ENCODE data around the gene GNPDA1. TPM values are rescaled to one million over a fixed set of nuclear protein-coding genes. Genes with fewer than 3 reads are reported as not detected.

GNPDA1 gene
- polyA plus RNA-seq, 1 of the 3 experiments (the other 2 are of a cell fraction): 23.9 TPM

- POLR2A ChIA-PET: no interaction called here
- H3K27me3 ChIP-seq (ENCODE audit: insufficient read depth): no peaks in the 10 kb centered on the region
- H3K79me2 ChIP-seq (ENCODE audit: insufficient read depth): no peaks in the 10 kb centered on the region
- H3K9ac ChIP-seq: no peak overlapping the region
- H3K4me3 ChIP-seq (ENCODE audit: low read depth in 2 of 2, low read length in 1 of 2): no peak overlapping the region
- H4K20me1 ChIP-seq (ENCODE audit: insufficient read depth): no peaks in the 10 kb centered on the region
- peaks cover 0 to 12% of the 10 kb centered on the region in 2 experiments; a peak in 1 of 4 replicates for H3K4me1 ChIP-seq (ENCODE audit: control insufficient read depth in 1 of 2, insufficient read depth in 2 of 2, low read depth in 1 of 2, low read length in 1 of 2)
- WGBS (ENCODE audit: low lambda C conversion rate): 88% methylated on average over 1 of the region's 1 CpG
- H3K9me3 ChIP-seq: no peaks in the 10 kb centered on the region
- H3K27ac ChIP-seq (ENCODE audit: low read depth in 2 of 2, low read length in 1 of 2): no peak overlapping the region
- H3F3A ChIP-seq (replicated peaks; ENCODE audit: insufficient read depth): no peaks in the 10 kb centered on the region
- peaks cover 32 to 61% of the 10 kb centered on the region in 2 experiments for H3K36me3 ChIP-seq (replicated peaks in 1 of 2; ENCODE audit: control insufficient read depth in 1 of 2, insufficient read depth in 2 of 2, low read length in 1 of 2)
- no peak overlapping the region for H3K4me2 ChIP-seq
- DNase-seq: no peak
- H2AFZ ChIP-seq (ENCODE audit: low read depth): no peak overlapping the region
- CTCF ChIA-PET: interaction anchor here (0.7 to 10.7 kb wide), 5 partner anchors 16 to 139 kb away, joined by 3 to 158 read pairs (median 3); partner anchors contain the start of genes NDFIP1 and RNF14
- TF ChIP-seq EZH2phosphoT487 (IDR thresholded peaks at IDR 0.05; ENCODE audit: borderline replicate concordance, low read depth) (no peak), GATA2 (CRISPR knock-in tag; IDR thresholded peaks at IDR 0.05) (no peak), CTCF (IDR thresholded peaks at IDR 0.05) (no peak), TEAD4 (IDR thresholded peaks at IDR 0.05; ENCODE audit: borderline replicate concordance, insufficient read depth) (no peak), GABPA (IDR thresholded peaks at IDR 0.05; ENCODE audit: low read depth) (no peak), TCF12 (IDR thresholded peaks at IDR 0.05) (no peak), REST (IDR thresholded peaks at IDR 0.05; ENCODE audit: low read depth, low read length) (no peak), NRF1 (IDR thresholded peaks at IDR 0.05; ENCODE audit: low read depth, low read length) (no peak), RXRA (IDR thresholded peaks at IDR 0.05; ENCODE audit: borderline replicate concordance, low read depth) (no peak)
- TF ChIP-seq, protein P1, sequence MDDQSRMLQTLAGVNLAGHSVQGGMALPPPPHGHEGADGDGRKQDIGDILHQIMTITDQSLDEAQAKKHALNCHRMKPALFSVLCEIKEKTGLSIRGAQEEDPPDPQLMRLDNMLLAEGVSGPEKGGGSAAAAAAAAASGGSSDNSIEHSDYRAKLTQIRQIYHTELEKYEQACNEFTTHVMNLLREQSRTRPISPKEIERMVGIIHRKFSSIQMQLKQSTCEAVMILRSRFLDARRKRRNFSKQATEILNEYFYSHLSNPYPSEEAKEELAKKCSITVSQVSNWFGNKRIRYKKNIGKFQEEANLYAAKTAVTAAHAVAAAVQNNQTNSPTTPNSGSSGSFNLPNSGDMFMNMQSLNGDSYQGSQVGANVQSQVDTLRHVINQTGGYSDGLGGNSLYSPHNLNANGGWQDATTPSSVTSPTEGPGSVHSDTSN (IDR thresholded peaks at IDR 0.05): no peak
- TF ChIP-seq, protein P2, sequence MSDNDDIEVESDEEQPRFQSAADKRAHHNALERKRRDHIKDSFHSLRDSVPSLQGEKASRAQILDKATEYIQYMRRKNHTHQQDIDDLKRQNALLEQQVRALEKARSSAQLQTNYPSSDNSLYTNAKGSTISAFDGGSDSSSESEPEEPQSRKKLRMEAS (IDR thresholded peaks at IDR 0.05; ENCODE audit: low read depth): no peak
- H3K9me2 ChIP-seq: no peaks in the 10 kb centered on the region
These were observed 5.6 kb downstream of the GNPDA1 start for GRCh38 chr5:142007237-142007544.

Measured in SK-N-SH (cell line).